ENCODE data around the gene GSKIP.

GSKIP gene

GRCh38 chr14:96421236-96421635 lies 57.9 kb downstream of the GSKIP start:
- DNase-seq = no peak

DNA sequence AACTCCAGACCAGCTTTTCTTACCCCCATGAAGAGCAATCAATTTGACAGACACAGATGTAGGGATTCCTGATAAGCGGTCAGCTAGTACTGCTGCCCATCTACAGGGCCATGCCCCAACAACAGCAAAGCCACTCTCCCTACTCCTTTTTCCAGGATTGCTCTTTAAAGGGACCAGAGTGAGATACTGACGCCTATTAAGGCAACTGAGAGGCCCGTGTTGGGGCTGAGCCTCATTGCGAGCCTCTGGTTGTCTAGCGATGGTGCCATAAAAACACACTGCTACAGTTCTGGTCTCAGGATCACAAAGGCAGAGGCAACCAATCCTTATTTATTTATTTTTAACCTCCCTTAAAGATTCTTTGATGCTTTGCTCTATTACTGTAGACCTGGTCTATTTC lies 59.7 kb downstream of the GSKIP start:
- DNase-seq = no peak

GRCh38 chr14:96423446-96424108 lies 60.3 kb downstream of the GSKIP start:
- no peak for DNase-seq

DNA sequence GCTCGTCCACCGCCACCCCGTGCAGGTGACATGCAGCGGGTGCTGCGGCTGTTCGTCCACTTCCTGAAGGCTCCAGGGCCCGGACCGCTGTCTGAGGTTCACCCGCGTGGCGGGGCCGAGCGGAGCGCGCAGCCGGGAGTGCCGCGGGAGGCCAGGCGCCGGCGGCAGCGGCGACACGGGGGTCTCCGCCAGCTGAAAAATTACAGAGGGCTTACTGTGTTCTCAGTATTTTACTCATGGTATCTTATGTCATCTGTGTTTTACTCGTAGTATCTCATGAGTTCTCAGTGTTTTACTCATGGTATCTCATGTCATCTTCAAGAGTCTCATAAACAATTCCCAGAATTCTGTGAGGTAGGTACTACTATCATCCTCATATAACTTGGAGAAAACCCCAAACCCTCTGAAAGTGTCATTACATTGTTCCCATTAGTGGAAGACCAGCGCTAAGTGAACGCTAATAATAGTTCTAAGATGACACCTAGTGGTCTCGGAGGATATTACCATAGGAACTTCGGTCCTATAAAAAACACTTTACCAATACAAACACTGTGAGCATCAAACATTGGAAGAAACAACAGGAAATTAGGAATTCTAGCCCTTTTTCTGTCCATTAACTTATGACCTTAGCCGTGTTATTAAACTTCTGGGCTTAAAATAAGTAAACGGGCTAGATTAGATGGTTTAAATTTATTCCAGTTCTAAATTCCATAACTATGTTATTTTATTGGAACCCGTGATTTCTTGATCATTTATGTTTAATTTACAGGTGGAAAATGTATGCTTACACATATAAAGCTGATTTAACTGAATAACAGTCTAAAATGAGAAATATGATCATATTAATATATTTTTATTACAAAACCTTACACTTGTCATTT lies 61.0 kb downstream of the GSKIP start:
- DNase-seq = no peak

GRCh38 chr14:96434040-96434439 lies 70.7 kb downstream of the GSKIP start:
- DNase-seq = no peak
